Medulla oblongata (tissue), 1 donor: ENCODE data around the gene BMP10.
"Not testable (repeated sequence)": the region's sequence is repeated elsewhere in the genome, so short reads cannot be mapped to it uniquely, and the experiment has no call there.

Source experiments
- DNase-seq: peaks from one replicate; pipeline ENCODE4 v3.0.0-alpha.2; 2015; ENCODE audit errors: extremely low spot score

Gene BMP10

DNA sequence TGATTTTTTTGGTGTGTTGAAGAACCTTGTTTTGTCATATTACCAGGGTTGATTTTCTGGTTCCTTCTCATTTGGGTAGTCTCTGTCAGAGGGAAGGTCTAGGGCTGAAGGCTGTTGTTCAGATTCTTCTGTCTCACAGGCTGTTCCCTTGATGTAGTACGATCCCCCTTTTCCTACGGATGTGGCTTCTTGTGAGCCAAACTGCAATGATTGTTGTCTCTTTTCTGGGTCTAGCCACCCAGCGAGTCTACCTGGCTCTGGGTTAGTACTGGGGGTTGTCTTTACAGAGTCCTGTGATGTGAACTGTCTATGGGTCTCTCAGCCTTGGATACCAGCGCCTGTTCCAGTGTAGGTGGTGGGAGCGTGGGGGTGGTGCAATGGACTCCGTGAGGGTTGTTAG is 24.8 kb upstream of the BMP10 start:
- DNase-seq = not testable (repeated sequence)

DNA sequence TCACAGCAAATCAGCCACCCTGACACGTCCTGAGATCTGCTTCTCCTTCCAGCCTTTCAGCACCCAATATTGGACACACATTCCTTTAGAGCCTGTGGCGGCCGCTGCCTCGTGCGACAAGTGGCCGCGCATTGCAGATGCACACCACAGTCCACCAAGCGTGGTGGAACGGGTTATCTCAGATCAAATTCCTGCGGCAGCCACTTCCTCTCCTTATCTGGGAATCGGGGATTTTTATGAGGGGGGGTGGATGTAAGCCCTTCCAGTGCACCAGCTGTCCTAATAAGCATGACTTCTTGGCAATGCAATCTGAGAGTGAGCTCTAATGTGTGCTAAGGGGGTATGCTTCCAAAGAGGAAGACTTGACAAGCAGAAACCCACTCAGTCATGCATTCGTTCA is 18.3 kb upstream of the BMP10 start:
- no peak for DNase-seq

DNA sequence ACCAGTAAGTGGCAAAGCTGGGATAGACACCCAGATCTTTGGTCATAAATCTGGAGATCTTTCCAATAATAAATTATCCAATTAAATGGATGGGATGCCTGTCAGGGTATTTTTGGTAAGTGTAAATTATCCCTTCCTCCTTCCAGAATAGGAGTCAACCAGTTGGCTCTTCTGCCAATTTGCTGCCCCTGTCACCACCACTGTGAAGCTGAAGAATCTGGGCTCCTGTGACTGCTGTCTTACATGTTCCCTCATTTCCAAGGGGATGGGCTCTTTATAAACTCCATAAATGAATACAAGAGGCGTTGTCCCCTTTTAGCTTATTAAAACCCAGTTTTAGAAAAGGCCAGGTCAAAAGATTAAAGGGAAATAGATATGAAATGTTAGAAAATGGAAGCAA is 17.8 kb upstream of the BMP10 start:
- DNase-seq = no peak

DNA sequence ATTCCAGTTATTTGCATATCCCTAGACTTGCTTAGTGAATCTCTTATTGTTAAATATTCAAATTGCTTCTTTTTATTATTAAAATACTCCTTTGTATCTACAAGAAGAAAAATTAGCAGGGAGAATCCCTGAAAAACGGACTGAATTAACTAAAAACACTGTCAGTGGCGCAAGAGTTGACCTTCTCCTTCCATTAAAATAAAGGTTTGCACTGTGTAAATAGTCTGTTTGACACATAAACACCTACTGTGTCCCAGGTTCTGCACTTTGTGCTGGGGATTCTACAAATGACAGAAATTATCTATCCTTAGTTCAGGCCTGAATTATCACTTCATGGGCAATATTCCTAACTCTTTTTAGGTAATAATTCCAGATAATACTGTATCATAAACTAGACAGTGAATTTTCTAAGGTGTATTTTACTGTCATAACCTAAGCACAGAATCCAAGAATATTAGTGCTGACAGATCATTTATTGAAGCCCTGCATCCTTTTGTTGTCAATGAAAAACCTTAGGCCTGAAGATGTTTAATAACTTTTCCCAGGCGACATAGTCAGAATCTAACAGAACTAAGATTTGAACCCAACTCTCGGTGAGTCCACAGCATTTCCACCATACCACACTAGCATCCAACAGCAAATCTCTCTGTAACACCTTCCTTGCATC is 17.0 kb upstream of the BMP10 start:
- DNase-seq = no peak

DNA sequence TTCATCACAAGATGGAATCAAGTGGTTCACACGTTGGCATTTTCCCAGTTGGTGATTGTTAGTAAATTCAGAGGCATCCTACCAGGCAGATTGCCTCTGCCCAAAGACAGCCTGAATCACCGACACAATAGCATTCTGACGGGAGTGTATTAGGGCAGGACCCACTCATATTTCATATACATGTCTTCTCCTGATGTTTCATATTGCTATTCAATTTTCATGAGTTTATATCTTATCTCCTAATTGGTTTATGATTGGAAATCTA is 14.5 kb upstream of the BMP10 start:
- DNase-seq = no peak

DNA sequence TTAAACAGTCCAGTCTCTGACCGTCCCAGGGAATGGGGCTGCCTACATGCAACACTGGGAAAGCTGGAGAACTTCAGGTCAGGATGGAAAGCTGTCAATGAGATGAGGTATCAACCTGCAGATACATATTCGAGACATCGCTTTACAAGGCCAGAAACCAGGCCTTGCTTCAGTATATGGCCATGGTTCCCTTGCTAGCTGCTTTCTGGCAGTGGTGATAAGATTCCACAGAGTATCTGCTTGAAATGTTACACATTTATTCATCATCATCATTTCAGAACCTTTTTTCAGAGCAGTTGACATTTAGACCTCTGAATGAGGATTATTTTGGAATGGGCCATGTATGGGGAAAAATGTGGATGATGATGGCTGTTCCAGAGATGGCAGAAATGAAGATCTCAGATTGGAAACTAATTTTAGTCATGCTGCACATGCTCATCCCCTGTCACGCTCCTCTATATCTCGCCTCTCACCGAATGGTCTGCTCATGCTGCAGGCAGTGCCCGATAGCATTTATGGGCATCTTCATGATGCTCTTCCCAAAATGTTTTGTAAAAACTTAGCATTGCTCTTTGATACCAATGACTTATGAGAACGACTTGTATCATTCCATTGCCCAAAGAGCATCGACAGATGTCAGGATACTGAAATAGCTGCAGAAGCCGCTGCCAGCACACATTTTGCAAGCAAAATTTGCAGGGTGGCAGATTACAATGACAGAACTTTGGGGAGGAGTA is 14.0 kb upstream of the BMP10 start:
- no peak for DNase-seq

DNA sequence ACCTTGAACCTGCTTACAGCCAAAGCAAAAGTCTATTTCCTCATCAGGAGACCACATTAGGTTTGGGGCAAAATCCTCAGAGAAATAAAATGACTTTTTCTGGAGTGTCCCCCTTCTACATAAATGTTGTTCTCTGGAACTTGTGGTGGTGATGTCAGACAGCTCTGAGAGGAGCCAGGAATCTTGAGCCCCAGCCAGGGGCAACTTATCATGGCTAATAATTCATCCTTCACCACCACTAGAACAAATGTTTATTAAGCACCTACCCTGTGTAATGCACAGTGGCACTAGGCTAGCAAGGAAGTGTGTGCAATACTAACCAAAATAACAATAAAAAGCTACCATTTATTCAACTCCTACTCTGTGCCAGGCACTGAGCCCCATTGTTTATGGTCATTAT is 9.0 kb upstream of the BMP10 start:
- no peak for DNase-seq

DNA sequence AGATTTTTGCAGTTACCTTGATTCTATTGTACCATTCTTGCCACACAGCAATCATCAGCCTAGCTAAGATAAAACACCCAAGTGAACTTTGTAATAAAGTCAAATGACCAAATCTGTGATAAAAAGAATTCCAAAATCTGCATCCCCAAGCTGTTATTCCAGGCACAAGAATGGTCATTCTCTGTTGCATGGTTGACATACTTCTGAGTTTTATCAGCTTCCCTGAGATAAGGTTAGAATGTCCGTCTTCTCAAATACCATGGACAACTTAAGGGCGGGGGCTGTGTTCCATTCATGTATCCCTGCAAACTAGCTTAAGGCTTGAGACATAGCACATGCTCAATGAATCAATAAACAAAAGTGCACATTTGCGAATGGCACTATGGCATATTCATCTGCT is 8.1 kb upstream of the BMP10 start:
- no peak for DNase-seq

DNA sequence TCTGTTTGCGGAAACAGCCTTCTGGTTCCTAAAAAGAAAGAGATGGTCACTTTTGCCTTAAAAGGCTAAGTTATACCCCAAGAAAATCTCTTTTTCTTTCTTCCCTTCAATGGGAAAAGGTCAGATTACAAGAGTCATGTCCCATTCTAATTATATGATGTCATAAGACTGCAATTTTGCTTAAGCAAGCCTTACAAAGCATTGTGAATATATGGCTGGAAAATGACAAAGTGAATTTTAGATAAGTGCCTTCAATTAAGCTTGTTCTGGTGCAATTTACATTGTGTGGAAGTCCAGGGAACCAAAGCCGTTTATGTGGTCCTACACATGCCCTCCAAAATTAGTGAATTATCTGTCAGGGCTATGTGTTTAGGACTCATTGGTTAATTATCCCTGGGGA is 7.6 kb upstream of the BMP10 start:
- no peak for DNase-seq

DNA sequence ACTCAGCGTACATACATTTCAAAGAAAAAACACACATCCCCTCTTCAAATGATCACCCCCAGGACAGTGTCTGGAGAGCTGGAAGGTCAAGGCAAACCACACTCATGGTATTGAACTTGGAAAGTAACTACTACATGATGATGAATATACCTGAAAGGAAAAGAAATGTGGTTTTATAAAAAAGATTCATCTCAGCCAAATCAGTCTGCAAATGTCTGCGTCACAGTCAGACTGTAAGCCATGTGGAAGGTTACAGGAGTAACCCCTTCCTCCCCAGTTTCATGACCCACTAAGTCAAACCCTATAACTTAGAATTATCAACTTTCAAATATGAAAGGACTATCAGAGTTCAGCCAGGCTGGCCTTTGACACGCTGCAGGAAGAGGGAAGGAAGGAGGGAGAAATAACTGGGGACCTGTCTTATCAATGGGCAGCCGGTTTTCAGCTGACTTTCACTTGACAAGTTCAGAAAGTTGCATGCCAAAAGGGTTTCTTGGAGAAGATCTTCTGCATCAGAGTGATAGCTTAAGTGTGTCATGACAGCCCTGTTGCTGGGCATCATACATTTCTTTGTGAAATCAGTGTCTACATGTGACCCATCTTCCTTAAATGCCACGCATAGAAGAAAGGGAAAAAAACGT is 7.0 kb upstream of the BMP10 start:
- no peak for DNase-seq

DNA sequence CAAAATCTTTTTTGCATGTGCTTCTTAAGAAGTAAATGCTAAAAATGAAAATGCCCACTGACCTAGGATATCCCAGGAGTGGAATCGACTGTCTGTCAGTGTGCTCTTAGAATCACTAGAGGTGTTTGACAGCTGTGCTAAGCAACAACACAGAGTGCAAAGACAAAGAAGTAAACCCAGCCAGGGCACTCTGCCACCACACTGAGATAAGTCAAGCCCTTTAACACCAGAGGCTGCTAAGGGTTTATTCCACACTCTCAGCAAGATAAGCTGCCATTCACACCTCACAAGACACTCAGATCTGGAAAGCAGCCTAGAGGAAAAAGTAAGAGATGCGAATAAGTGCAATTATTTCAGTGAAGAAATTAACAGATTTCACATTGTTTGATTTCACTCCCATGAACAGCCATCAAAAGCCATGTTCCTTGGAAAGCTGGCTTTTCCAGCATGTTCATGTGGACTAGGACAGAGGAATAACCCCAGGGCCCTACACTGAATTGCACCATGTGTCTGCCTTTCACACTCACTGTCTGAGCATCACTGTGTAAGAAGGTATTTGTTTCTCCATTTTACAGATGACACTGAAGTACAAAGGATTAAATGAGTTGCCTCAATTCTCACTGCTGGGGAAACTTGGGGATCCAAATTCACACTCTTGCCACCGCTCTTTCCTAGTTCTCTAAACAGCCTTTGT is 6.0 kb upstream of the BMP10 start:
- DNase-seq = no peak

DNA sequence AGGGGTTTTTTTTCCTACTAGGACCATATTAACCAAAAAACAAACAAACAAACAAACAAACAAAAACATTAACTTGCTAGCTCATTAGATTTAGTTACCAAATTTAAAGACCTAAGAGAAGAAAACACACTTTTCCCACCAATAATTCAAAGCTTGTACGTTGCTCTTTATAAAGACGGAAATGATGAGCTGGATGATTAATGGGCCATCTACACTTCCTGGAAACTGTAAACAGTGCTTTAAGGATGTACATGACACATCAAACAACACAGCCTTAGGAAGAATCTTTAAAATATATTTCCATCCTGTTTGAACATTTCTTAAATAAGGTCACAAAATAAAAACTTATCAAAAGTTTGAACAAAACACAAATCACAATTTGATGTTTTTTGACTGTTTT is 982 bp downstream of the BMP10 start:
- DNase-seq = no peak

DNA sequence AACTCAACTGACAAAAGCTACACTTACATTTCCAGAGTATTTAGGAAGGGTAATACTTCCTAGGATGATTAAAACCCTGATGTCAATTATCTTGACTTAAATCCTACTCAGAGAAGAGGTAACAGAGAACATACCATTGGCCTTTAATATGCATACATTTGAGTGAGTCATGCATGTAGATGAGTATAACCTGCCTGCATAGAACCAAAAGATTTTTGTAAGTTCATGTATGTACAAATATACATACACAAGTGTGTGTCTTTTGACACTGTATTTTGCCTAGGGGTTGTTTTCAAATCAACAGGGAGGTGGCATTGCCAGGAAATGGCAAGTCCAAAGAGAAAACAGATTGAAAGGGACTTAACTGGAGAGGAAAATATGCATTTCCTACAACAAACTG is 6.1 kb downstream of the BMP10 start:
- DNase-seq = no peak

DNA sequence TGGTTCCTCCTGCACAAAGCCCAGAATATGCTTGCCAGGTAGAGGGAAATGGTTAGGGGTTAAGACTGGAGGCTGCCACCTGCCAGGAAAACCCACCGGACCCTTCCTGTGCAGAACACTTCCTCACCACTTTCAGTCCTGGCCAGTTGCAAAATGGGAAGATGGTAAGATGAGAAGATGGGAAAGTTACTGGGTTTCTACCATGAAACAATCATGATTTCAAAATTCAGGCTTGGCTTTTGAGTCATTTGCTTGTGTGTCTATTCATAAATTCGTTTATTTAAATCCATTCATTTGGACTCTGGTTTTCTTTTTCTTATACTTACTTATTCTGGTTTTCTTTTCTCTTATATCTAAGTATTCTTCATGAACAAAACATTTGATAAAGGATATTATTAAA is 7.2 kb downstream of the BMP10 start:
- DNase-seq = no peak

DNA sequence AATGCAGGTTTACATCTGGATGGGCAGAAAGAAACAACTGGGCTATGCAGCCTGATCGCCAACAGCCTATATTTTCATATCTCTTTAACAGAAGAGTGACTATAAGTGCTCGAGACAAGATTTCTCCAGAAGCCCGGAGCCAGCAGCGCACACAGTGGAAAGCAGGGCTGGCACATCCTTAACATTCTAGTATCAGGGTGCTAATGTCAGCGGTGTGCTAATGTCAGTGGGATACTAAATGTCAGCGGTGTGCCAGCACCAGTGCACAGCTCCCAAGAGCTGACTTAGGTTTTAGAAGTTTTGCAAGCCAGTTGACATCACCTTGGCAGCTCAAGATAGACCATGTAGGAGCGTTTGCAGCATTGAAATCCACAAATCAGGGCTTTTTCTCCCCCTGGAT is 8.3 kb downstream of the BMP10 start:
- no peak for DNase-seq

DNA sequence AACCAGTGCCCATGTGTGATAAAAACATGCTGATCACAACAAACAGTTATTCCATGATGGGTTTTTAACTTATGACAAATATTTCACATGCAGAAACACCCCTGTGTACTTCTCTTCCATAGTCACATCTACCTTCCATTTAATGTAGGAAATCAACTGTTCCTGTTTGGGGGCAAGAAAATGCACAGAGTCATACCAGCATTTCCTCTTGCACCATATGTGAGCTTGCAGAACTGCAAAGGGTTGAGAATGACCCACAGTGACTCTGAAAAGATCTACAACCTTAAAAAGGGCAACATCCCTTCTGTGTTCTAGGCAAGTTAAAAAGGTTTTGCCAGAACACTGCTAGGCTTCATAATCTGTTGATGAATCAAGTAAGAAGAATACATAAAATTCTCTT is 9.9 kb downstream of the BMP10 start:
- DNase-seq = no peak

DNA sequence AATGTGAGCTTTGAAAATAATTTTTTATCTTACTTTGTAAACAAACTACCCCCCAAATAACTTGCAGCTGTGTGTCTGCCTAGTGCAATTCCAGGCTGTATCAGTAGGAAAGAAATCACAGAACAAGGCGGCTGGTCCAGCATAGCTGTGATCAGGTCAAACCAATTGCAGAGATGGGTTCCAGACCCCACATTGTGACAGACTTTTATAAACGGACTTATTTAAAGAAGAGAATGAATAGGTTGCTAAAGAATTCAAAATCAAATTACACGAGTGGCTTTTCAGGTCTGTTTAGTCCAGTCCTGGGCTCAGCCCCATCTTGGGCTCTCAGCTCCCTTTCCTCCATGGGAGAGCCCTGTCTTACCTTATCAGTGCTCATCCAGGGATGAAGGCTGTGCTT is 11.1 kb downstream of the BMP10 start:
- DNase-seq = no peak

DNA sequence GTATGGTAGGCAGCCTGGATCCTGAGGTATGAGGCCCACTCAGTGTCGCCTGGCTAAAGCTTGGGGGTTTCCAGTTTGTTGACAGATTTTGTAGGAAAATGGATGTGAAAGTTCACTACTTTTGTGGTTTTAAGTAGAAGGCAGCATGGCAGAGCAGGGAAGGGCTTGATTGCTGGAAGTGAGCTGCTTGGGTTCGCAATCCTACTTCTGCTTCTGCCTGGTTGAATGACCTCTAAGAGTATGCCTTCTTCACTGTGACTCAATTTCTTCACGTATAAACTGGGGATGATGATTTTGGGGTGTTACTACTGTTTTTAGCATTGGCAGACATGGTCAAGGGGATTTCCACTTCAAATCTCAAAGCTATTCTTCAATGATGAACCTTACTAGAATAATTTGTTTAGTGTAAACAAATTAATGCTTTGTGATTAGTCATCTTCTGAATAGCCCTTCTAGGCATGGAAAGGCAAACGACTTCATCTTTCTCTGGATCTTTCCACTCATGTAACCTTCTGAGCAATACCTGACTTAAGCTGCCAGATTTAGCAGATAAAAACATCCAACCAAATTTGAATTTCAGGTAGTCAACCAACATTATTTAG is 13.2 kb downstream of the BMP10 start:
- DNase-seq = peak; percentile 6

DNA sequence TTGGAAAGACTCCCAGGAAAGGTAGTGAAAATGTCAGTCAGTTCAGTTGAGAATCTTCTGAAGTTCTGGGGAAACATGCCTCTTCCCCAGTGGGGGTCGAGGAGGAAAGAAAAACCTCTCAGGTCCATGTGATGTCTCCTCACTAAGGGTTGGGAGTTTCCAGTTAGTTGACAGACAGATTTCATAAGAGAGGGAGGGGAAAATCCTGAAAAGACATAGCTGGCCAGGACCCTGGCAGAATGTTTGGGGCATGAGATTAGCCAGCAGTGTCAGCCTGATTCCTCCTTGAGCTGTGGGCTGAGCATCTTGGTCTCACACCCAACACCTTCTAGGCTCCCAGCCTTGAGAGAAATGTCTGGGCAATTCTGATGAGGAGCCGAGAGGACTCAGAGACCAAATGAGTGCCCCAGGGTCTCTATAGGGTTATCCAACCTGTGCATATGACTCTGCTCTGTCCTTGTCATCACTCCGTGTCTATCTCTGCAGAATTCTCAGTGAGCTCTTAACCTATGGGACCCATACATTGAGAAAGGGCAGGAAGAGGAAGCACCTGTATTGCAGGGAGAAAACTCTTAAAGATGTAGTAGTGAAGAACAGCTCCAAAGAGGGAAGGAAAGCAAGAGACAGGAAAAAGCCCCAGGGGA is 13.9 kb downstream of the BMP10 start:
- no peak for DNase-seq

DNA sequence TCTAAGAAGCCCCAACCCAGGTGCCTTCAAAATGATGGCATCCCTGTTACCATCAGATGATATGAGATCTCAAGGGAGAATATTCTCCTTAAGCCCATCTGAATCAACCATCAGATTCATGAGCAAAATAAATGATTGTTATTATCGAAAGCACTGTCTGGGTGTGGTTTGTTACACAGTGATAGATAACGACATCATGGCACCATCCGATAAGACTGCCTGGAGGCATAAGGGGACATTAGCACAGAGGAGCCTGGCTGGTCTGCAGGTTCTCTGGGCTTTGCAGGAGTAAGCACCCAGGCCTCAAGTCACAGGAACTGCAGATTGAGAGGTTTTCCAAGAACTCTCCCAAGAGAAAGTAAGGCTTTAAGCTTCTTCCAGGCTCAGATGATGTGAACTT is 15.6 kb downstream of the BMP10 start:
- DNase-seq = no peak

DNA sequence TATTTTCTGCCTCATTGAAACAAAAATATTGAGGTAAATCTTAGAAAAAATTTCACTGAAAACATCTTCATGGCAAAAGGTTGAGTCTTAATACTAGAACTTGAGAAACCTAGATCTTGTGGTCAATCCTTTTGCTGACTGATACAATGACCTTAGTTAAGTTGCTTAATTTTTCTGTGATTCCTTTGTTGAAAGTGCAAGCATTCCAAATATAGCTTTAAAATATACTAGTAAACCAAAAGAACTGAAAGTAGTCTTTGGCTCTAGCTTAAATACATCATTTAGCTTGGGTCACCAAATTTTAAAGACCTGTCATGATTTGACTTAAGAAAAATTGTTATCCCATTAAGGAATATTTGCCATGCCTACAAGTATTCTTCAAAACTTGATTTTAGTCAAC is 16.7 kb downstream of the BMP10 start:
- no peak for DNase-seq

DNA sequence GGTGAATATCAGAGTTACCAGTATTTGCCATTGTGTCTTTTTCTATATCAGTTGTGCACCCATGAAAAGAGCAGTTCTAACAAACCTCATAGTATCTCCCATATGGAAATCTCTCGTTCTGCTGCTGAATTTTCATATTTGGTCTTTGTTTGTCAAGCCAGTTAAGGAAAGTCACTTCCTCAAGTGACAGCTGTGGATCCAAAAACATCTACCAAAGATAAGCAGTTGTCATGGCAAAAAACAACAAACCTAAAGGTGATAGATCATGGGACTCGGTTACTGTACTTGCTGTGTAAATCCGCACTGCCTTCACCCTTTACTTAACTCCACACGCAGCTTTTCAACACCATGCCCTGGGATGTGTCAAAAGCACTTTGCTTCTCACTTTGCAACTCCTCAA is 17.3 kb downstream of the BMP10 start:
- no peak for DNase-seq
